Mononuclear cell (primary cell): ENCODE data around the gene LPCAT2. TPM values are rescaled to one million over a fixed set of nuclear protein-coding genes. Genes with fewer than 3 reads are reported as not detected.

Experiments used
- H3K27me3 ChIP-seq: 2 replicates; pipeline ENCODE4 v1.6.0; 2011; ENCODE audit warnings: low read length, control low read depth; ENCODE audit not compliant: insufficient read depth
- H3K4me1 ChIP-seq: 2 replicates; pipeline ENCODE4 v1.5.1; 2011; ENCODE audit warnings: mild to moderate bottlenecking, low read length, control low read depth; ENCODE audit not compliant: insufficient read depth
- H3K4me3 ChIP-seq: 2 replicates; pipeline ENCODE4 v1.5.1; 2011; ENCODE audit warnings: mild to moderate bottlenecking, low read length, moderate library complexity
- H3K9me3 ChIP-seq: 2 replicates; pipeline ENCODE4 v1.5.1; 2011; ENCODE audit warnings: low read depth, mild to moderate bottlenecking, control low read depth, low read length
- total RNA-seq: library from RNA; depleted of rRNA; stranded (reverse); fragments of >200 nt; gene quantifications from one replicate; pipeline ENCODE4 v1.2.3, GENCODE V29; 2012

LPCAT2 gene
- total RNA-seq, 1 donor = 13.0 TPM

DNA sequence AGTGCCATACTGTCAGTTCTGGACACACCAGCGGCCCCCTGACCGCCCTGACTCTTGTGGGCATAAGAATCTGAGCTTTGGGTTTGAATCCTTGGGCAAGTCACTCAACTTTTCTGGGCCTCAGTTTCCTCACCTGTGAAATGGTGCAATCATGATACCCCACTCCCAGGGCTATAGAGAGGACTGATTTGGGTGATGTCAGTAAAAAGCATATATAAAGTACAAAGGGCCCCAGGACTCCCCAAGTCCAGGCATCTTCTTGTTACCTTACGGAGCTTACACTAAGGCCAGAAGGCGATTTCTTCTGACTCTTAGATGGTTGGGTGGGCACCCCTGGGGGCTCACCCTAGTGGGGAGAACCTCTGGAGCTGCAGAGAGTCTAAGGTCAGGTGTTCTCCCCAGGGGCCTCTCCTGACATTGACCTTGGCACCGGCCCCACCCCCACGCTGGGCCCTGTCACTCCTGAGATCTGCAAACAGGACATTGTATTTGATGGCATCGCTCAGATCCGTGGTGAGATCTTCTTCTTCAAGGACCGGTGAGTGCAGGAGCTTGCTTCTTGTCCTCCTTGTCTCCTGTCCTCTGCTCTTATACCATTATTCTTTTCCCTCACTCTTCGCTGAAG, 16.0 kb upstream of the LPCAT2 start:
- Histone ChIP-seq H3K4me1 (no peaks in the 10 kb centered on the region), H3K9me3 (no peaks in the 10 kb centered on the region), H3K4me3 (no peak overlapping the region), H3K27me3 (no peaks in the 10 kb centered on the region)

DNA sequence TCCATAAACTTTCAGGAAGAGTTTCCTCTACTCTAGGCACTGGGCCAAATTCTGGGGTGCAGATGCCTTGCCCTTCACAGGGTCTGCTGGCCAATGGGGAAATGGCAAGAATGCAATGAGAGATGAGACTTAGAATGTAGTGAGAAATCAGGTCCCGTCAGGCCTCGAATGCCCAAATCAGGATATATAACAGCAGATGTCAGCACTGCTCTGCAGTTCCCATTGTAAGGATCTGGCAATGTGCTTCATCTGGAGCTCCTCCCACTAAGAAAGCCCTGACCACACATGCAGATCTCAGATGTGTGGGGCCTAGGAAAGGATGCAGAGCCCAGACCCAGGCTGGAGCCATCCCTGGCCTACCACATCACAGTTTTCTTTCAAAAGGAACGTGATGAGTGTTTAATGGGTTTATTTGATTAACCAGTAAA, 13.9 kb upstream of the LPCAT2 start:
- H3K4me3 ChIP-seq = no peak overlapping the region
- H3K27me3 ChIP-seq = no peaks in the 10 kb centered on the region
- no peaks in the 10 kb centered on the region for H3K9me3 ChIP-seq
- peaks cover under 1% of the 10 kb centered on the region for H3K4me1 ChIP-seq

DNA sequence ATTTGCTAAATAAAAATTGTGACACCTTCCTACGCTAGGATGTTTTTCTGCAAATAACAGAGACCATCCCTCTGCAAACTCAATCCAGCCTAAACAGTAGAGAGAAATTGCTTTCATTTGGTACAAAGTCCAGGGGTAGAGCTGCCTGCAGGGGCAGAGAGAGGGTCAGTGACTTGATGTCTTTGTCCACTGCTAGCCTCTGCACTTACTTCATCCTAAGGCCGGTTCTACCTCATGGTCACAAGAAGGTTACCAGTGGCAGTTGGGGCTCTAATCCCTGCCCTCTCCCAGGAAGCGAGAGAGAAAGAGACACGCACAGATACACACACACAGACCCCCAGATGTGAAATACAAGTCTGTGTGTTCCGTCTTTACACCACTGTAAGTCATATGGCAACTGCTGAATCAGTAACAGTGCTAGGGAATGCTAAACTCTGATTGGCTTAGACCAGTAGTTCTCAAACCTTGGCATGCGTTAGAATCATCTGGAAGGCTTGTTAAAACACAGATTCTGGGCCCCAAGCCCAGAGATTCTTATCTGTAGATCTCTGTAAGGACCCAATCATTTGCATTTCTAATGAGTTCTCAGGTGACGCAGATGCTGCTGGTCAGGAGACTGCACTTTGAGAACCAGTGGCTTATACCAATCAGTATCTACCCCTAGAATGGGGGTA, 13.1 kb upstream of the LPCAT2 start:
- Histone ChIP-seq H3K9me3 (no peaks in the 10 kb centered on the region), H3K27me3 (no peaks in the 10 kb centered on the region), H3K4me3 (no peak overlapping the region), H3K4me1 (peaks cover 8% of the 10 kb centered on the region)

DNA sequence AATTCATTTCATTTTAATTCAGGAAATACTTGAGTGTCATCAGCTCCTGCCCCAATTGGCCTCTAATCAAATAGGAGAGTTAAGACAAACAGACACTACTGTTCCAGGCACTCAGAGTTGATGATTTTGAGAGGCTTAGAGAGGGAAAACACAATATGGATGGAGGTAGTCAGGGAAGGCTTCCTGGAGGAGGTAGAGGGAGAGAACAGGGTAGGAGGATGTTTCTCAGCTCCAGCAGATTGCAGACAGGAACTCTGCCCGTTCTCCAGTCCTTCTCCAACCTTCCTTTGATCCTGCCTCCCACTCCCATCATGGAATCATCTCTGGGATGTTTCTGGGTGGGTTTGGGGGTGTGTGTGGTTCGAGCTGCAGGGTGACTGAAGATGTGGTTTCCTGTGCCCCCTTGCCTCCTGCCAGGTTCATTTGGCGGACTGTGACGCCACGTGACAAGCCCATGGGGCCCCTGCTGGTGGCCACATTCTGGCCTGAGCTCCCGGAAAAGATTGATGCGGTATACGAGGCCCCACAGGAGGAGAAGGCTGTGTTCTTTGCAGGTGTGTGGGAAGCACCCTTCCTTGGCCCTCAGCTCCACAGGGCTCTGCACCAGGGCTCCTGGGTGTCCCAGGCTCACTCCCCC, 12.2 kb upstream of the LPCAT2 start:
- Histone ChIP-seq H3K27me3 (no peaks in the 10 kb centered on the region), H3K4me3 (no peak overlapping the region), H3K4me1 (peaks cover 9% of the 10 kb centered on the region), H3K9me3 (no peaks in the 10 kb centered on the region)

DNA sequence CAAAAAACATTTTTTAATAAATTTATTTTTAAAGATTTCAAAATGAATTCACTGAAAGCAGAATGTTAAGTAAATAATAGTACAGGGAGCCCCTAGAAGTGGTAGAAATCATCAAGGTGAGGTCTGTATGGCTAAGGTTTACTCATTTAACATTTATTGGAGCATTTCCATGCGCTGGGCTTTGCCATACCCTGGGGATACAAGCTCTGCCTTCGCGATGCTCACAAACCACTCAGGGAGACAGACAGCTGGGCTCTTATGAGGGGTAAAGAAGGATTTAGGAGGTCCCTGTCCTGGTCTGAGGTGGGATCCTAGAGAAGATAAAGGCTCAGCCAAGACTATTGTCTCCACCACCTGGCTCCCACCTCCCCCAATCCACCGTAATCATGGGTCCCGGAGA, 11.3 kb upstream of the LPCAT2 start:
- H3K4me3 ChIP-seq = no peak overlapping the region

DNA sequence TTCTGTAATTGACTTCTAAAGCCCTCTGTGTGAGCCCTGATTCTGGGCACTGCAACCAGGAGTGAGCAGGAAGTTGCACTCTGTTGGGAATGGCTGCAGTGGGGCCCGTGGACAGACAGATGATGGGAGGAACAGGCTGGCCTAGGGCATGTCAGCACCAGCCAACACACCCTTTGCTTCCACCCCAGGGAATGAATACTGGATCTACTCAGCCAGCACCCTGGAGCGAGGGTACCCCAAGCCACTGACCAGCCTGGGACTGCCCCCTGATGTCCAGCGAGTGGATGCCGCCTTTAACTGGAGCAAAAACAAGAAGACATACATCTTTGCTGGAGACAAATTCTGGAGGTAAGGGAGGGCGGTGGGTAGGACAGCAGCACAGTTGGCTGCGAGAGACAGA, 10.8 kb upstream of the LPCAT2 start:
- H3K9me3 ChIP-seq = no peaks in the 10 kb centered on the region
- no peaks in the 10 kb centered on the region for H3K27me3 ChIP-seq
- peaks cover 9% of the 10 kb centered on the region for H3K4me1 ChIP-seq
- no peak overlapping the region for H3K4me3 ChIP-seq

More for the DNA sequence above, 11.3 kb upstream of the LPCAT2 start:
- H3K4me1 ChIP-seq = peaks cover 9% of the 10 kb centered on the region
- no peaks in the 10 kb centered on the region for H3K9me3 ChIP-seq
- no peaks in the 10 kb centered on the region for H3K27me3 ChIP-seq

DNA sequence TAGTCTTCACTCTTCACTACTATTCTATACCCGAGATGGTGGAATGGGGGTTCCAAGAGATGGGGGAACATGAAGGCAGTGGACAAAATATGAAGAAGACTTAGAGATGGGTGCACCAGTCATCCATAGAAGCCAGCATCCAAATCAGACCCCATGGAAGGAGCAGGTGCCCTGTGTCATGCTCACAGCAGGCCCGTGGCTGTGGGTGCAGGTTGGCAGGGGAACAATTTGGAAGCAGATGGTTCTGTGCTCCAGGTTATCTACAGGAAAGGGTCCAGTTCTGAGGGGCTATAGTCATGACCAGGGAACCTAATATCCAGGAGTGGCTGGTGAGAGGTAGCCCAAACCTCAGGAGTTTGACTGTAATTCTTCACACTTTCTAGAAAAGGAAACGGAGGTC, 9.6 kb upstream of the LPCAT2 start:
- Histone ChIP-seq H3K4me3 (no peak overlapping the region), H3K4me1 (peaks cover 9% of the 10 kb centered on the region), H3K9me3 (no peaks in the 10 kb centered on the region), H3K27me3 (no peaks in the 10 kb centered on the region)

DNA sequence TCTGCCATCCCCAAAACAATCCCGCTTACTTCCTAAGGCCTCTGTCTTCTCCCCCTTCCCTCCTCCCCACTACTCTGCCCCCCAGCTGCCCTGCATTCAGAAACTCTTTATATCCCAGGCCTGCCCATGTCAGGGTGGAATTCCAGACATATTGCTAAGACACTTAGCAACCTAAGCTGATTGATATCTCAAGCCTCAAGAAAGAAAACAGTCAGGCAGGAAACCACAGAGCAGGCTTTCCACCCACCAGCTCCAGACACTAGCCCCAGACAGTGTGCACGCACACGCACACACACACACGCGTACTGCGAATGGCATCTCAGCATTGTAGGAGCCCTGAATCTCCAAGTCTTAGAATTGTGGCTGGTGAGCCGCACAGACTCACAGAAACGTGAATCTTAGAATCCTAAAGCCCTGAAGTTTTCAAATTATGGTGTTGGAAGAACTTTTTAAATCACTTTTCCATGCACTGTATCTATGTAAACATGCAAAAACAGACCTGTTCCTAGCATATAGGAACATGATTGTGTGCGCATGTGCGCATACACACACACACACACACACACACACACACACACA, 8.8 kb upstream of the LPCAT2 start:
- Histone ChIP-seq H3K4me3 (no peak overlapping the region), H3K27me3 (no peaks in the 10 kb centered on the region), H3K9me3 (no peaks in the 10 kb centered on the region), H3K4me1 (peaks cover 9% of the 10 kb centered on the region)

DNA sequence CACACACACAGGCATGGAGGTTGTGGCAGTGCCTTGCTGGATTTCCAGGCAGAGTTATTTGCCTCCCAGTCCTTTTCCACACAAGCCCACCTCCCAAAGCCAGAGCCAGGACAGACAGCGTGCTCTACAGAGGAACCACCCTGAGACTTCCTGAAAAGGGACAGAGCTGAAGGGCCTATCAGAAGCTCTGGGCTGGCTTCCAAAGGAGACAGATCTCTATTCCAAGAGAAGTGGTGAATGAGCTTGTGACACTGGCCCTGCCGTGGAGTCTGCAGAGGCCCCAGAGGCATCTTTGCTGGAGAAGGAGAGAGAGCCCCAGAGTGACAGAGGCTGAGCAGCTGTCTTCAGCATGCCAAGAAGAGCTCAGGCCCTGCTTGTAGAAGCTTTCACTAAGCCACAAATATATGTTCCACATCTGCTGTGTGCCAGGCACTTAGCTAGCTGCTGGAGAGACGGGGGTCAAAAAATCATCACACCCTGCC, 8.3 kb upstream of the LPCAT2 start:
- H3K4me3 ChIP-seq = no peak overlapping the region
- H3K9me3 ChIP-seq = no peaks in the 10 kb centered on the region
- H3K27me3 ChIP-seq = no peaks in the 10 kb centered on the region
- peaks cover 9% of the 10 kb centered on the region for H3K4me1 ChIP-seq

DNA sequence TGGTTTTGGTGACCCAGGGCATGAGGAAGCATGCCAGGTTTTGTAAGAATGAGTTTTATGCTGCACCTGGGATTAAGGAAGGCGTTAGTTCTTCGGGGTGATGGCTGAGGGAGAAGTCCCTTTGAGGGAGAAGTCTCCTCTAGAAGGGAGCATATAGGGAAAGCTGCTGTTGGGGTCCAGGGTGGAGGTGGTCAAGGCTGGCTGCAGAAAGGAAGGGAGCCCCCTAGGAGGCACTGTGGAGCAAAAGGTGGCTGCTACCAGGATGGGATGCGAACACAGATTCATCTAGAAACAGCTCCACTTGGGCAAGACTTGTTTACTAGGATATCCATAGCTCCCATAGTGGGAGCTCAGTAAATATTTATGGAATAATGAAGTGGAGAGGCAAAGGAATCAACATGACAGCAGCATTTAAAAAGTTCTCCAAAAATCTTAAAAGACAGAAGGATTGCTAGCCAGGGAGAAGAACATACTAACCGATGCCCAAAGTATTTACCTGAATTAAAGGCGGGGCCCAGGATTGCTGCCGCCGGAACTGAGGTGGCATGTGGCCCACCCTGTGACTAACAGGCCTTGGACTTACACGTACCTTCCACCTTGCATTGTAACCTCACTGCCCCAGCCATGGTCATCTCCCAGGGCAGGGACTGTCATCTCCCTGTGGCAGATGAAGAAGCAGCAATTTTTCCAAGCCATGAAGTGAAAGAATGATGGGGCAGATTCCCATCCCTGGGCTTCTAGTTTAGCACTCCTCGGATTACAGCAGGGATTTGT, 7.1 kb upstream of the LPCAT2 start:
- Histone ChIP-seq H3K9me3 (no peaks in the 10 kb centered on the region), H3K27me3 (no peaks in the 10 kb centered on the region), H3K4me1 (peaks cover 9% of the 10 kb centered on the region)

DNA sequence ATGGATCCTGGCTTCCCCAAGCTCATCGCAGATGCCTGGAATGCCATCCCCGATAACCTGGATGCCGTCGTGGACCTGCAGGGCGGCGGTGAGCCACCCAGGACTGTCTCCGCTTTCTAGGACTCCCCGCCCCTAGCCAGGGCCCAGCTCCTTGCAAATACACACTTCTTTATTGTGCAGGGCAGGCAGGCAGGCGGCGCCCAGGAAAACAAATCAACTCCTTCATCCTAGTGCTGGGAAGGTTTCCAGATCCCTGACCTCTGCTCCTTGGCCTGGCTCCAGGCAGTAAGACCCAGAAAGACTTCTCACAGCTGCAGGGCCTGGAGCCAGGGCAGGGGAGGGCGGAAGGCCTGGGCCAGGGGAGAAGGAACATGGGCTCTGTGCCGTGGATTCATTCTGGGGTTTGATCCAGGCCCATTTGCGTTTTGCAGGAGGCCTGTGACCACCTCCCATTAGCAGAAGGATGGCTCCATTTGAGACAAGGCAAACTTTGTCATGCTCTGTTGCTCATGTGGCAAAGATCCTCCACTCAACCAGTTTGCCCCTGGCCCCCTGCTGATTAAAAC, 6.0 kb upstream of the LPCAT2 start:
- no peaks in the 10 kb centered on the region for H3K9me3 ChIP-seq
- peaks cover 13% of the 10 kb centered on the region for H3K4me1 ChIP-seq
- H3K27me3 ChIP-seq = no peaks in the 10 kb centered on the region
- H3K4me3 ChIP-seq = no peak overlapping the region

More for the DNA sequence above, 7.1 kb upstream of the LPCAT2 start:
- no peak overlapping the region for H3K4me3 ChIP-seq

DNA sequence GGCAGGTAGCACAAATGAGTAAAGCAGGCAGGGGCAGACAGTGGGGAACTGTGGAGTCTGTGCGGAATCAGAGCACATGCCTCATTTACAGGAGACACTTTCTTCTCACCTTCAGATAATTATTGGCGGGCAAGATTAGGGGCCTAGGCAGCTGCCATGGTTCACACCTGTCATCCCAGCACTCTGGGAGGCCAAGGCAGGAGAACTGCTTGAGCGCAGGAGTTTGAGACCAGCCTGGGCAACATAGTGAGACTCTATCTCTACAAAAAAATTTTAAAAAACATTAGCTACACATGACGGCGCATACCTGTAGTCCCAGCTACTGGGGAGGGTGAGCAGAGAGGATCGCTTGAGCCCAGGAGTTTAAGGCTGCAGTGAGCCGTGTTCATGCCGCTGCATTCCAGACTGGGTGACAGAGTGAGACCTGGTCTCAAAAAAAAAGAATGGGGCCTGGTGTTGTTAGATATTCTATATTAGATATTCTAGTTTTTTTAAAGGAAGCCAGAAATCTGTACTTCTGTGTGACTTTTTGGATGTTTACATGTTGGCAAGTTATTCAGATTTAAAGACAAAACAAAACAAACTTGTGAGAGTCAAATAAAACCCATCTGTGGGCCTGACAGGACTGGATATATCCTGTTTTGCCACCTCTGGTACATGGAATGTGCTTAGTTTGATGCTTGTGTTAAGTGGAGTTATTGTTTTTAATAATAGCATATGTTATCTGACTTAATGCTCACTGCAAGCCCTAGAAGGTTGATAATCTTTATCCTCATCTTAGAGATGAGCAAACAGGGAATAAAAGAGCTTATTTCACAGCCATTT, 4.9 kb upstream of the LPCAT2 start:
- no peaks in the 10 kb centered on the region for H3K27me3 ChIP-seq
- H3K4me3 ChIP-seq = no peak overlapping the region
- H3K4me1 ChIP-seq = peaks cover 23% of the 10 kb centered on the region
- no peaks in the 10 kb centered on the region for H3K9me3 ChIP-seq

DNA sequence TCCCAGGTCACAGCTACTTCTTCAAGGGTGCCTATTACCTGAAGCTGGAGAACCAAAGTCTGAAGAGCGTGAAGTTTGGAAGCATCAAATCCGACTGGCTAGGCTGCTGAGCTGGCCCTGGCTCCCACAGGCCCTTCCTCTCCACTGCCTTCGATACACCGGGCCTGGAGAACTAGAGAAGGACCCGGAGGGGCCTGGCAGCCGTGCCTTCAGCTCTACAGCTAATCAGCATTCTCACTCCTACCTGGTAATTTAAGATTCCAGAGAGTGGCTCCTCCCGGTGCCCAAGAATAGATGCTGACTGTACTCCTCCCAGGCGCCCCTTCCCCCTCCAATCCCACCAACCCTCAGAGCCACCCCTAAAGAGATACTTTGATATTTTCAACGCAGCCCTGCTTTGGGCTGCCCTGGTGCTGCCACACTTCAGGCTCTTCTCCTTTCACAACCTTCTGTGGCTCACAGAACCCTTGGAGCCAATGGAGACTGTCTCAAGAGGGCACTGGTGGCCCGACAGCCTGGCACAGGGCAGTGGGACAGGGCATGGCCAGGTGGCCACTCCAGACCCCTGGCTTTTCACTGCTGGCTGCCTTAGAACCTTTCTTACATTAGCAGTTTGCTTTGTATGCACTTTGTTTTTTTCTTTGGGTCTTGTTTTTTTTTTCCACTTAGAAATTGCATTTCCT, 3.4 kb upstream of the LPCAT2 start:
- Histone ChIP-seq H3K27me3 (peaks cover 4% of the 10 kb centered on the region), H3K9me3 (no peaks in the 10 kb centered on the region), H3K4me1 (peaks cover 25% of the 10 kb centered on the region), H3K4me3 (no peak overlapping the region)
